ENCODE measurements around the gene OPN1MW2. TPM values are rescaled to one million over a fixed set of nuclear protein-coding genes. Genes with fewer than 3 reads are reported as not detected.
"Not testable (repeated sequence)": the region's sequence is repeated elsewhere in the genome, so short reads cannot be mapped to it uniquely, and the experiment has no call there.

OPN1MW2 gene
- total and polyA plus RNA-seq, 2 donors (not counting 3 experiments of a cell fraction or from before 2014, with no cell fraction given): not detected

- H3K27ac ChIP-seq (ENCODE audit: insufficient read depth, low read depth, low read length); H3K4me3 ChIP-seq (replicated peaks in 1 of 3; ENCODE audit: insufficient read depth in 1 of 3, low read depth in 1 of 3, low read length in 3 of 3); H3K9ac ChIP-seq (replicated peaks; ENCODE audit: extremely low read depth, insufficient read depth, low read length); H3K9me3 ChIP-seq (replicated peaks; ENCODE audit: control insufficient read depth, insufficient read depth, low read length); CTCF ChIA-PET; DNase-seq (ENCODE audit: low read depth, low spot score); POLR2A ChIA-PET; FAIRE-seq; BruUV-seq (replicated peaks); H3K27me3 ChIP-seq (ENCODE audit: control insufficient read depth in 2 of 2, insufficient read depth in 2 of 2, low read length in 2 of 2); H3K4me1 ChIP-seq (ENCODE audit: control insufficient read depth, extremely low read depth, insufficient read depth, low read length); H2AFZ ChIP-seq (ENCODE audit: low read depth, low read length); intact Hi-C loops (cut with micrococcal nuclease); H3K9me1 ChIP-seq (replicated peaks; ENCODE audit: control insufficient read depth, extremely low read depth, insufficient read depth, low read length); dilution Hi-C loops (cut with MboI; ENCODE audit: extremely low pct_ligation_motif_present, low sequenced_read_pairs); H3K4me2 ChIP-seq (ENCODE audit: insufficient read depth, low read length); H3K79me2 ChIP-seq (ENCODE audit: control insufficient read depth, insufficient read depth, low read length); H3K36me3 ChIP-seq (ENCODE audit: control insufficient read depth in 2 of 2, extremely low read depth in 1 of 2, insufficient read depth in 2 of 2, low read length in 2 of 2); H4K20me1 ChIP-seq (replicated peaks; ENCODE audit: control insufficient read depth, extremely low read depth, insufficient read depth, low read length): not testable (repeated sequence)
Observed at GRCh38 chrX:154209670-154210418, 9.7 kb upstream of the OPN1MW2 start.

- H3K9me3 ChIP-seq (replicated peaks; ENCODE audit: control insufficient read depth, insufficient read depth, low read length); H3K4me2 ChIP-seq (ENCODE audit: insufficient read depth, low read length); DNase-seq (ENCODE audit: low read depth, low spot score); dilution Hi-C loops (cut with MboI; ENCODE audit: extremely low pct_ligation_motif_present, low sequenced_read_pairs); POLR2A ChIA-PET; H3K27me3 ChIP-seq (ENCODE audit: control insufficient read depth in 2 of 2, insufficient read depth in 2 of 2, low read length in 2 of 2); BruUV-seq (replicated peaks); FAIRE-seq; H3K9ac ChIP-seq (replicated peaks; ENCODE audit: extremely low read depth, insufficient read depth, low read length); H3K27ac ChIP-seq (ENCODE audit: insufficient read depth, low read depth, low read length); intact Hi-C loops (cut with micrococcal nuclease); H3K4me3 ChIP-seq (replicated peaks in 1 of 3; ENCODE audit: insufficient read depth in 1 of 3, low read depth in 1 of 3, low read length in 3 of 3); H3K4me1 ChIP-seq (ENCODE audit: control insufficient read depth, extremely low read depth, insufficient read depth, low read length); CTCF ChIA-PET; H4K20me1 ChIP-seq (replicated peaks; ENCODE audit: control insufficient read depth, extremely low read depth, insufficient read depth, low read length); H3K79me2 ChIP-seq (ENCODE audit: control insufficient read depth, insufficient read depth, low read length); H2AFZ ChIP-seq (ENCODE audit: low read depth, low read length); H3K36me3 ChIP-seq (ENCODE audit: control insufficient read depth in 2 of 2, extremely low read depth in 1 of 2, insufficient read depth in 2 of 2, low read length in 2 of 2); H3K9me1 ChIP-seq (replicated peaks; ENCODE audit: control insufficient read depth, extremely low read depth, insufficient read depth, low read length): not testable (repeated sequence)
Observed at GRCh38 chrX:154211057-154211456, 8.5 kb upstream of the OPN1MW2 start.

GRCh38 chrX:154211499-154211898, 8.1 kb upstream of the OPN1MW2 start:
- POLR2A ChIA-PET; dilution Hi-C loops (cut with MboI; ENCODE audit: extremely low pct_ligation_motif_present, low sequenced_read_pairs); CTCF ChIA-PET: not testable (repeated sequence)

GRCh38 chrX:154225292-154225691, 5.7 kb downstream of the OPN1MW2 start:
- DNase-seq (ENCODE audit: low read depth, low spot score); dilution Hi-C loops (cut with MboI; ENCODE audit: extremely low pct_ligation_motif_present, low sequenced_read_pairs); CTCF ChIA-PET; H3K9ac ChIP-seq (replicated peaks; ENCODE audit: extremely low read depth, insufficient read depth, low read length); H2AFZ ChIP-seq (ENCODE audit: low read depth, low read length); H3K4me2 ChIP-seq (ENCODE audit: insufficient read depth, low read length); H3K4me1 ChIP-seq (ENCODE audit: control insufficient read depth, extremely low read depth, insufficient read depth, low read length); BruUV-seq (replicated peaks); H4K20me1 ChIP-seq (replicated peaks; ENCODE audit: control insufficient read depth, extremely low read depth, insufficient read depth, low read length); FAIRE-seq; H3K9me3 ChIP-seq (replicated peaks; ENCODE audit: control insufficient read depth, insufficient read depth, low read length); POLR2A ChIA-PET; intact Hi-C loops (cut with micrococcal nuclease); H3K27ac ChIP-seq (ENCODE audit: insufficient read depth, low read depth, low read length); H3K36me3 ChIP-seq (ENCODE audit: control insufficient read depth in 2 of 2, extremely low read depth in 1 of 2, insufficient read depth in 2 of 2, low read length in 2 of 2); H3K9me1 ChIP-seq (replicated peaks; ENCODE audit: control insufficient read depth, extremely low read depth, insufficient read depth, low read length); H3K79me2 ChIP-seq (ENCODE audit: control insufficient read depth, insufficient read depth, low read length); H3K4me3 ChIP-seq (replicated peaks in 1 of 3; ENCODE audit: insufficient read depth in 1 of 3, low read depth in 1 of 3, low read length in 3 of 3); H3K27me3 ChIP-seq (ENCODE audit: control insufficient read depth in 2 of 2, insufficient read depth in 2 of 2, low read length in 2 of 2): not testable (repeated sequence)

More at GRCh38 chrX:154211499-154211898, 8.1 kb upstream of the OPN1MW2 start:
- H3K27ac ChIP-seq (ENCODE audit: insufficient read depth, low read depth, low read length); H3K4me1 ChIP-seq (ENCODE audit: control insufficient read depth, extremely low read depth, insufficient read depth, low read length); BruUV-seq (replicated peaks); intact Hi-C loops (cut with micrococcal nuclease); H3K27me3 ChIP-seq (ENCODE audit: control insufficient read depth in 2 of 2, insufficient read depth in 2 of 2, low read length in 2 of 2); H3K4me3 ChIP-seq (replicated peaks in 1 of 3; ENCODE audit: insufficient read depth in 1 of 3, low read depth in 1 of 3, low read length in 3 of 3); H3K4me2 ChIP-seq (ENCODE audit: insufficient read depth, low read length); H3K36me3 ChIP-seq (ENCODE audit: control insufficient read depth in 2 of 2, extremely low read depth in 1 of 2, insufficient read depth in 2 of 2, low read length in 2 of 2); H3K9ac ChIP-seq (replicated peaks; ENCODE audit: extremely low read depth, insufficient read depth, low read length); H3K79me2 ChIP-seq (ENCODE audit: control insufficient read depth, insufficient read depth, low read length); DNase-seq (ENCODE audit: low read depth, low spot score); H3K9me1 ChIP-seq (replicated peaks; ENCODE audit: control insufficient read depth, extremely low read depth, insufficient read depth, low read length); H4K20me1 ChIP-seq (replicated peaks; ENCODE audit: control insufficient read depth, extremely low read depth, insufficient read depth, low read length); H3K9me3 ChIP-seq (replicated peaks; ENCODE audit: control insufficient read depth, insufficient read depth, low read length); H2AFZ ChIP-seq (ENCODE audit: low read depth, low read length); FAIRE-seq: not testable (repeated sequence)
